Adrenal gland (tissue), 5 donors: ENCODE measurements around the gene SBK2.

Source experiments
- POLR2A ChIP-seq, 2 donors: fragments of 450-650 bp; IDR thresholded peaks; one replicate each; pipeline ENCODE4 v1.6.1; 2017; ENCODE audit warnings: antibody characterized with exemption in 2 of 2, mild to moderate bottlenecking in 2 of 2, moderate library complexity in 1 of 2
- TF ChIP-seq, protein P1 (sequence below), 6 experiments: fragments of 450-650 bp in 4 of 6; fragments of 200-600 bp in 2 of 6; sonication (generic) in 1 of 6; IDR thresholded peaks; 1 replicate in 5 of 6; 2 replicates in 1 of 6; pipeline versions ENCODE4 v1.5.1 to v1.8.0; 2016 to 2021; ENCODE audit warnings: antibody characterized with exemption in 6 of 6, mild to moderate bottlenecking in 2 of 6, moderate library complexity in 1 of 6
- donor health status: DM: no; HTN: no; CAD: no.

DNA sequence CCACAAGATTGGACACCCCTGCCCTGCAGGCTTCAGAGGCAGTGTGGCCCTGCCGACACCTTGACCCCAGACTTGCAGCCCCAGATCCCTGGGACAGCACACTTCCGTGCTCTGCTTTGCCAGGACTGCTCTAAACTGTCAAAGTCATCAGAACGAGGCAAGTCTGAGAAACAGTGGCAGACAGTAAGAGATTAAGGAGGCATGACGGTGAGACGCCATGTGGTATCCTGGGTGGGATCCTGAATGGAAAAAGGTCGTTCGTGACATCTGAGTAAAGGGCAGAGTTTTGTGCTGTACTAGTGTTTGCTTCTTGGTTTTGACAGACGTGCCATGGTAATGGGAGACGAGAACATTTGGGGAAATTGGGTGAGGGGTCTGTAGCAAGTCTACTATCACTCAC is 29.9 kb upstream of the SBK2 start:
- TF ChIP-seq, protein P1, sequence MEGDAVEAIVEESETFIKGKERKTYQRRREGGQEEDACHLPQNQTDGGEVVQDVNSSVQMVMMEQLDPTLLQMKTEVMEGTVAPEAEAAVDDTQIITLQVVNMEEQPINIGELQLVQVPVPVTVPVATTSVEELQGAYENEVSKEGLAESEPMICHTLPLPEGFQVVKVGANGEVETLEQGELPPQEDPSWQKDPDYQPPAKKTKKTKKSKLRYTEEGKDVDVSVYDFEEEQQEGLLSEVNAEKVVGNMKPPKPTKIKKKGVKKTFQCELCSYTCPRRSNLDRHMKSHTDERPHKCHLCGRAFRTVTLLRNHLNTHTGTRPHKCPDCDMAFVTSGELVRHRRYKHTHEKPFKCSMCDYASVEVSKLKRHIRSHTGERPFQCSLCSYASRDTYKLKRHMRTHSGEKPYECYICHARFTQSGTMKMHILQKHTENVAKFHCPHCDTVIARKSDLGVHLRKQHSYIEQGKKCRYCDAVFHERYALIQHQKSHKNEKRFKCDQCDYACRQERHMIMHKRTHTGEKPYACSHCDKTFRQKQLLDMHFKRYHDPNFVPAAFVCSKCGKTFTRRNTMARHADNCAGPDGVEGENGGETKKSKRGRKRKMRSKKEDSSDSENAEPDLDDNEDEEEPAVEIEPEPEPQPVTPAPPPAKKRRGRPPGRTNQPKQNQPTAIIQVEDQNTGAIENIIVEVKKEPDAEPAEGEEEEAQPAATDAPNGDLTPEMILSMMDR (IDR thresholded peaks at IDR 0.05), result no peak
- no peak for TF ChIP-seq POLR2A (IDR thresholded peaks at IDR 0.05)
